SK-N-MC (cell line): Measurements from ENCODE around the gene RPL7L1.

Source experiments
- EZH2 ChIP-seq: fragments of 200-600 bp; sonication (generic); IDR thresholded peaks from one replicate; pipeline ENCODE4 v1.6.1; 2017; ENCODE audit warnings: antibody characterized with exemption
- POLR2AphosphoS5 ChIP-seq: IDR thresholded peaks from 2 replicates; pipeline ENCODE4 v1.6.1; 2012; ENCODE audit warnings: mild to moderate bottlenecking, low read depth, low read length, borderline replicate concordance

DNA sequence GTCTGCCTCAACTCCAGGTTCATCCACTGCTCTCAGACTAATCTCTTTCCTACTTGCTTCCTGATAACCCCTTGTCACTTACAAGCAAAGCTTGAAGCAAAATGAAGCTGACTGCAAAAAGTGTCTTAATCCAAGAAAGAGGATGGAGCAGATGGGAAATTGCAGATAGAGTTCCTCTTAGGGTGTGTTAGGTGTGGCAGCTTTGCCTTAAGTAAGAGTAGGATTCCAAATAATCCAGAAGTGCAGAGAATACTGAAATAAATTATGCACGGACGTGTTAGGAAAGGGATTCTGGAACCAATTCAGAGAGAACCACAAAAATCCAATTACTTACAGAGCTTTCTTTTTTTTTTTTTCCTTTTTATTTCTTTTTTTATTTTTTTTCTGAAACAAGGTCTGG is 6.1 kb upstream of the RPL7L1 start:
- TF ChIP-seq EZH2 (no peak), POLR2AphosphoS5 (no peak)
